ENCODE measurements around the gene UTP15.
A peak's percentile ranks its signal among the peaks of the same experiment; 100 is the strongest.

UTP15 gene

GRCh38 chr5:73565139-73565968 lies at the start of gene UTP15, which contains the start of gene ANKRA2:
Gene UTP15, plus strand, starts transcription at chr5:73565743. Its CDS starts 1,602 bp downstream, at chr5:73567345.
Gene ANKRA2, minus strand, starts transcription at chr5:73565639. Its CDS starts 2,758 bp downstream, at chr5:73562881.
- peak; percentile 98 for DNase-seq

GRCh38 chr5:73519531-73520283 lies 45.8 kb upstream of the UTP15 start:
- DNase-seq = peak; percentile 58

GRCh38 chr5:73522989-73523388 lies 42.6 kb upstream of the UTP15 start:
- no peak for DNase-seq

GRCh38 chr5:73523861-73524260 lies 41.7 kb upstream of the UTP15 start:
- DNase-seq = no peak

- no peak for DNase-seq
These were observed 39.8 kb upstream of the UTP15 start for GRCh38 chr5:73525606-73526203.

- no peak for DNase-seq
These were observed 37.3 kb upstream of the UTP15 start for GRCh38 chr5:73528248-73528647.

- DNase-seq = no peak
These were observed 36.5 kb upstream of the UTP15 start for GRCh38 chr5:73529081-73529480.

- no peak for DNase-seq
These were observed 34.2 kb upstream of the UTP15 start for GRCh38 chr5:73531356-73531755.

- DNase-seq = no peak
These were observed 33.3 kb upstream of the UTP15 start for GRCh38 chr5:73532195-73532594.

GRCh38 chr5:73534011-73534644 lies 31.4 kb upstream of the UTP15 start:
- no peak for DNase-seq

GRCh38 chr5:73534971-73535370 lies 30.6 kb upstream of the UTP15 start:
- DNase-seq = no peak

GRCh38 chr5:73539730-73540129 lies 25.8 kb upstream of the UTP15 start:
- no peak for DNase-seq

- no peak for DNase-seq
These were observed 25.4 kb upstream of the UTP15 start for GRCh38 chr5:73540192-73540591.

GRCh38 chr5:73542020-73542419 lies 23.5 kb upstream of the UTP15 start:
- DNase-seq = no peak

GRCh38 chr5:73544429-73545402 lies 20.8 kb upstream of the UTP15 start:
- no peak for DNase-seq

GRCh38 chr5:73545403-73545779 lies 20.2 kb upstream of the UTP15 start:
- DNase-seq = no peak

- DNase-seq = no peak
These were observed 15.5 kb upstream of the UTP15 start for GRCh38 chr5:73550016-73550415.

GRCh38 chr5:73552642-73553041 lies 12.9 kb upstream of the UTP15 start:
- DNase-seq = no peak

GRCh38 chr5:73558950-73559349 lies 6.6 kb upstream of the UTP15 start:
- no peak for DNase-seq

GRCh38 chr5:73564018-73564417 lies 1.5 kb upstream of the UTP15 start:
- no peak for DNase-seq

GRCh38 chr5:73564675-73565074 lies 868 bp upstream of the UTP15 start:
- no peak for DNase-seq

GRCh38 chr5:73565969-73566547 lies 515 bp downstream of the UTP15 start:
- DNase-seq = no peak
